ENCODE measurements around the gene PSME1.
"Not testable (repeated sequence)": the region's sequence is repeated elsewhere in the genome, so short reads cannot be mapped to it uniquely, and the experiment has no call there.

PSME1 gene

DNA sequence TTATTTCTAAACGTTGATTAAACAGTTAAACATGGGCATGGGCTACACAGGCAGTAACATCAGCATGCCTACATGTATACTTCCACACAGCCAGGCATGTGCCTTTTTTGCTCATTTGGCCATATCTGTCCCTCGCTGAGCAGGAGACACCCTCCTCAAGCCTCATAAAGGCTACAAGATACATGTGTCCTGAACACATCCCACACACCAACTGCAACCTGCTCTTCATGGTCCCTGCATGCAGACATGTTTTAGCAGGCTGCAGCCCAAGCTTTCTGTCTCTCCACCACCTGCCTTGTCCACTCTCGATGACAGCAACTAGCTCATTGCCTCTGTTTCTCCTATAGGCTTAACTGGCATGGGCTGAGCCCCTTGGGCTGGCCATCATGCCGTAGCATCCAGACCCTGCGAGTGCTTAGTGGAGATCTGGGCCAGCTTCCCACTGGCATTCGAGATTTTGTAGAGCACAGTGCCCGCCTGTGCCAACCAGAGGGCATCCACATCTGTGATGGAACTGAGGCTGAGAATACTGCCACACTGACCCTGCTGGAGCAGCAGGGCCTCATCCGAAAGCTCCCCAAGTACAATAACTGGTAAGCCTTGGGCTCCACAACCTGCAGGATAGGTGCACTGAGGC is 39.3 kb upstream of the PSME1 start:
- no peak overlapping the region for H3K9ac ChIP-seq (ENCODE audit: low read length)
- H3K4me1 ChIP-seq (ENCODE audit: control insufficient read depth, insufficient read depth, low read length), result peaks cover 3% of the 10 kb centered on the region
- H3K27ac ChIP-seq (ENCODE audit: low read depth, low read length), result no peak overlapping the region
- peaks cover 13% of the 10 kb centered on the region for H3K36me3 ChIP-seq (ENCODE audit: control insufficient read depth, insufficient read depth, low read length)
- H3K4me3 ChIP-seq (ENCODE audit: low read length), result no peak overlapping the region
- no peaks in the 10 kb centered on the region for H3K27me3 ChIP-seq (ENCODE audit: control insufficient read depth, insufficient read depth, low read length)

DNA sequence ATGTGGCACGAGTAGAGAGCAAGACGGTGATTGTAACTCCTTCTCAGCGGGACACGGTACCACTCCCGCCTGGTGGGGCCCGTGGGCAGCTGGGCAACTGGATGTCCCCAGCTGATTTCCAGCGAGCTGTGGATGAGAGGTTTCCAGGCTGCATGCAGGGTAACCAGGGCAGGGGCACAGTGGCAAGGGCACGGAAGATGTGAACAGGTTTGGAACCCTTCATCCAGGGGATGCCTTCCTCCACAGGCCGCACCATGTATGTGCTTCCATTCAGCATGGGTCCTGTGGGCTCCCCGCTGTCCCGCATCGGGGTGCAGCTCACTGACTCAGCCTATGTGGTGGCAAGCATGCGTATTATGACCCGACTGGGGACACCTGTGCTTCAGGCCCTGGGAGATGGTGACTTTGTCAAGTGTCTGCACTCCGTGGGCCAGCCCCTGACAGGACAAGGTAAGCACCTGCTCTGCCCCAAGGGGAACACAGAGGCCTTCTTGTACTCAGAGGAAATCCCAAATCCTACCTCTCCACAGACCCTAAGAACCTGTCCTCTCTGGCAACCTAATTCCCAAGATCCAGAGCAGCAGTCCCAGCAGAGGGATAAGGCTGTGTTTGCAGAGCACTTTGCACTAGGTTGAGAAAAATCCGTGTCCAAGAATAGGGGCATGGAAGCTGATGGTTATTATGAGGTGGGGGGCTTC is 37.6 kb upstream of the PSME1 start:
- no peak overlapping the region for H3K27ac ChIP-seq (ENCODE audit: low read depth, low read length)
- peaks cover 3% of the 10 kb centered on the region for H3K4me1 ChIP-seq (ENCODE audit: control insufficient read depth, insufficient read depth, low read length)
- peaks cover 13% of the 10 kb centered on the region for H3K36me3 ChIP-seq (ENCODE audit: control insufficient read depth, insufficient read depth, low read length)

DNA sequence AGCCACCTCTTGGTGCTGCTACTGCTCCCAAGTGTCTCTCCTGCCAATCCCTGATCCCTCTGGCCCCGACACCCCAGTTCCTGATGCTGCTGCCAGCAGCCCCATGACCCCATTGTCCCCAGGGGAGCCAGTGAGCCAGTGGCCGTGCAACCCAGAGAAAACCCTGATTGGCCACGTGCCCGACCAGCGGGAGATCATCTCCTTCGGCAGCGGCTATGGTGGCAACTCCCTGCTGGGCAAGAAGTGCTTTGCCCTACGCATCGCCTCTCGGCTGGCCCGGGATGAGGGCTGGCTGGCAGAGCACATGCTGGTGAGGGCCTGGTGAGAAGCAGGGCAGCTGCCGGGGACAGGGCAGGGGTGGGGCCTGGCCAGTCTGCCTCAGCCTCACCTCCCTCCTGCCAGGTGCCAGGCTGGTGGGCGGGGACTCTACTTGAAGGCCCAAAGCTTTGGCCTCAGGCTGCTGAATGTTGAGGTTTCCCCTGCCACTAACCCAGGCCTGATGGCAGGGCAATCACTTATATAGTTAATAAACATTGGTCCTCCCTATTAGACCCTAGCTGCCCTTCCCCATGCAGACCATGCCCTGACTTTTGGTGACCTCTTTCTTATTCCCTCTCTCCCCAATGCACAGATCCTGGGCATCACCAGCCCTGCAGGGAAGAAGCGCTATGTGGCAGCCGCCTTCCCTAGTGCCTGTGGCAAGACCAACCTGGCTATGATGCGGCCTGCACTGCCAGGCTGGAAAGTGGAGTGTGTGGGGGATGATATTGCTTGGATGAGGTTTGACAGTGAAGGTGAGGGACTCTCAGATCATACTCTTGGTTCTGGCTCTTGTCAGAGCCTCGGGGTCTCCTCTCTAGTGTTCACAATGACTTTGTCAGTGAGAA is 36.8 kb upstream of the PSME1 start:
- peaks cover 13% of the 10 kb centered on the region for H3K36me3 ChIP-seq (ENCODE audit: control insufficient read depth, insufficient read depth, low read length)

More for the DNA sequence above, 37.6 kb upstream of the PSME1 start:
- H3K9ac ChIP-seq (ENCODE audit: low read length), result no peak overlapping the region
- no peak overlapping the region for H3K4me3 ChIP-seq (ENCODE audit: low read length)
- H3K27me3 ChIP-seq (ENCODE audit: control insufficient read depth, insufficient read depth, low read length), result no peaks in the 10 kb centered on the region

DNA sequence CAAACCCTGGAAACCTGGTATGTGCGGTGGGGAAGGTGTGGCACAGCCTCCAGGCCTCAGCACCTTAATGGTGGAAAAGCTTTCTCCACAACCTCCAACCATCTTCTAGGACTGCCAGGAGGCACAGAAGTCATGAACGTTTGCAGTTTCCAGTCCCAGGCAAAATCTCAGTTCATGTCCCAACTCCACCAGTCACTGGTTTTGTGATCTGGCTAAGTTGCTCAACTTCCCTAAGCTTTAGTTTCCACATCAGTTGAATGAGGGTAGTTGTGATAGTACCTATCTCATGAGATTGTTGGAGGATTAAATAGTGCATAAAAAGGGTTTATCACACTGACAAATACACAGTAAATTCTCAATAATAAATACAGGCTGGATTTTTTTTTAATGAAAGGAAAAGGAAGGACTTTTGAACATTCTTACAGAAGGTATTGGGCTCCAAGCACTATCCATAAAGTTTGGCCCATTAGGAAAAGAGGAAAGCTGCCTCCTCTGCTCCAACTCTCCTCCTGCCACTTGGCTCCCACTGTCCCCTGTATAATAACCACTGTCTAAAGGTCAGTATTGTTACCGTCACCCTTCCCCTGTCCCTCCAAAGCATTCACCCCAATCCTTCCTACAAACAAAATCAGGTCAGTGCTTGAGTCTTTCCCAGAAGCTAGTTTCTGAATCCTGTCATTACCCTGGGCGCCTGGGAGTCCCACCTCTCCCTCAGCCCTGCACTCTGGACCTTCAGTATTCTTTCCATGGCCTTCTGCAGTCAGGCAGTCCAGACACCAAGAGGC is 35.6 kb upstream of the PSME1 start:
- Histone ChIP-seq H3K4me3 (ENCODE audit: low read length) (no peak overlapping the region), H3K27me3 (ENCODE audit: control insufficient read depth, insufficient read depth, low read length) (no peaks in the 10 kb centered on the region), H3K9ac (ENCODE audit: low read length) (no peak overlapping the region), H3K4me1 (ENCODE audit: control insufficient read depth, insufficient read depth, low read length) (no peaks in the 10 kb centered on the region), H3K36me3 (ENCODE audit: control insufficient read depth, insufficient read depth, low read length) (peaks cover 13% of the 10 kb centered on the region), H3K27ac (ENCODE audit: low read depth, low read length) (no peak overlapping the region)

More for the DNA sequence above, 36.8 kb upstream of the PSME1 start:
- Histone ChIP-seq H3K4me1 (ENCODE audit: control insufficient read depth, insufficient read depth, low read length) (no peaks in the 10 kb centered on the region), H3K4me3 (ENCODE audit: low read length) (no peak overlapping the region), H3K27ac (ENCODE audit: low read depth, low read length) (no peak overlapping the region), H3K9ac (ENCODE audit: low read length) (no peak overlapping the region), H3K27me3 (ENCODE audit: control insufficient read depth, insufficient read depth, low read length) (no peaks in the 10 kb centered on the region)

DNA sequence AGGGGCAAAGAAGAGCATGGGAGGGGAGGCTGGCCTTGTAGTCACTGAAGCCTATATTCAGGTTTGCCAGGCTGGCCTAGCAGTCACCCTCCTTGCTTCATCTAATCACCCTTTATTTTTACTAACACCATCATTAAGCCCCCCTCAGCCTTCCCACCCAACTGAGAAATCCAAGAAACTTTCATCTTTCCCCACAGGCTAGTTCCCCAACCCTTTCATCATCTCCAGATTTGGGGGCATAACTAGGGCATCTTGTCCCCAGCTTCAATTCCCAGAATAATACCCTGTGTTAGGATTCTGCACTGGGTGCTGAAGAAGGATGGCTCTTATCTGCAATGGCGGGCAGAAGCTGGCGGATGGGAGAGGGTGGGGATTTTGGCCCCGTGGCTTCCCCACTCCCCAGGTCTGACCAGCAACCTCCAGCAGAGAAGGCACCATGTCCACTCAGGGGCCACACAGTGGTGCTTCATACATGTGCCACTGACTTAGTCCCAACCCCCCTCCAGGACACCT is 35.0 kb upstream of the PSME1 start:
- Histone ChIP-seq H3K36me3 (ENCODE audit: control insufficient read depth, insufficient read depth, low read length) (peaks cover 13% of the 10 kb centered on the region), H3K27me3 (ENCODE audit: control insufficient read depth, insufficient read depth, low read length) (no peaks in the 10 kb centered on the region), H3K27ac (ENCODE audit: low read depth, low read length) (no peak overlapping the region), H3K4me1 (ENCODE audit: control insufficient read depth, insufficient read depth, low read length) (no peaks in the 10 kb centered on the region), H3K4me3 (ENCODE audit: low read length) (no peak overlapping the region), H3K9ac (ENCODE audit: low read length) (no peak overlapping the region)

DNA sequence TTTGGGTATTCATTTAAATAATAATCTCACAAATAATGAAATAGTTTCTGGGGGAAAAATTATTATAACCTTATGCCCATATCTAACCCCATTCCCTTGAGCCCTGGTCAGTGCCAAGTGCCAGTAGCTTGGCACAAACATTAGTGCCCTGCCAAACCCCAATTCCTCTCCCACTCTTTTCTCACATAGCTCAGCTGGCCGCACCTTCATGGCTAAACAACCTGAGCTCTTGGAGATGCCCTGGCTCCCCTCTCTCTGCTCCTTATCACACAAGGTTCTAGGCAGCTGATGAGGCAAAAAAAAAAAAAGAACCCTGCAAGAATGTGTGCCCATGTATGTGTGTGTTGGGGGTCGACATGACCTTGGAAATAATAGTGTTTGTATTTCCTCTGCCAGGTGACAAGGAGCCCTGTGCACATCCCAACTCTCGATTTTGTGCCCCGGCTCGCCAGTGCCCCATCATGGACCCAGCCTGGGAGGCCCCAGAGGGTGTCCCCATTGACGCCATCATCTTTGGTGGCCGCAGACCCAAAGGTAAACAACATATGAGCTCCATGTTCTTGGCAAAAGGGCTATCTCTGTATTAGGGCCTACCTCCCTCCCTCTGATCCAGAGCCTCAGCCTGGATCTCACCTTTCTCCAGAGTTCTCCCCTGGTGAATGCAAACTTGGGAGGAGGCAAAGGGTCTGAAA is 33.5 kb upstream of the PSME1 start:
- H3K4me1 ChIP-seq (ENCODE audit: control insufficient read depth, insufficient read depth, low read length), result no peaks in the 10 kb centered on the region

DNA sequence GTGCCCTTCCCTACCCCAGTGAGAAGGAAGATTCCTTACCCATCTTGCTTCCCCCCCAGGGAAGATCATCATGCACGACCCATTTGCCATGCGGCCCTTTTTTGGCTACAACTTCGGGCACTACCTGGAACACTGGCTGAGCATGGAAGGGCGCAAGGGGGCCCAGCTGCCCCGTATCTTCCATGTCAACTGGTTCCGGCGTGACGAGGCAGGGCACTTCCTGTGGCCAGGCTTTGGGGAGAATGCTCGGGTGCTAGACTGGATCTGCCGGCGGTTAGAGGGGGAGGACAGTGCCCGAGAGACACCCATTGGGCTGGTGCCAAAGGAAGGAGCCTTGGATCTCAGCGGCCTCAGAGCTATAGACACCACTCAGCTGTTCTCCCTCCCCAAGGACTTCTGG is 32.5 kb upstream of the PSME1 start:
- peaks cover 13% of the 10 kb centered on the region for H3K36me3 ChIP-seq (ENCODE audit: control insufficient read depth, insufficient read depth, low read length)
- H3K9ac ChIP-seq (ENCODE audit: low read length), result no peak overlapping the region
- no peak overlapping the region for H3K27ac ChIP-seq (ENCODE audit: low read depth, low read length)
- no peaks in the 10 kb centered on the region for H3K27me3 ChIP-seq (ENCODE audit: control insufficient read depth, insufficient read depth, low read length)
- no peaks in the 10 kb centered on the region for H3K4me1 ChIP-seq (ENCODE audit: control insufficient read depth, insufficient read depth, low read length)
- no peak overlapping the region for H3K4me3 ChIP-seq (ENCODE audit: low read length)

More for the DNA sequence above, 33.5 kb upstream of the PSME1 start:
- Histone ChIP-seq H3K36me3 (ENCODE audit: control insufficient read depth, insufficient read depth, low read length) (peaks cover 13% of the 10 kb centered on the region), H3K27me3 (ENCODE audit: control insufficient read depth, insufficient read depth, low read length) (no peaks in the 10 kb centered on the region), H3K9ac (ENCODE audit: low read length) (no peak overlapping the region), H3K4me3 (ENCODE audit: low read length) (no peak overlapping the region), H3K27ac (ENCODE audit: low read depth, low read length) (no peak overlapping the region)

DNA sequence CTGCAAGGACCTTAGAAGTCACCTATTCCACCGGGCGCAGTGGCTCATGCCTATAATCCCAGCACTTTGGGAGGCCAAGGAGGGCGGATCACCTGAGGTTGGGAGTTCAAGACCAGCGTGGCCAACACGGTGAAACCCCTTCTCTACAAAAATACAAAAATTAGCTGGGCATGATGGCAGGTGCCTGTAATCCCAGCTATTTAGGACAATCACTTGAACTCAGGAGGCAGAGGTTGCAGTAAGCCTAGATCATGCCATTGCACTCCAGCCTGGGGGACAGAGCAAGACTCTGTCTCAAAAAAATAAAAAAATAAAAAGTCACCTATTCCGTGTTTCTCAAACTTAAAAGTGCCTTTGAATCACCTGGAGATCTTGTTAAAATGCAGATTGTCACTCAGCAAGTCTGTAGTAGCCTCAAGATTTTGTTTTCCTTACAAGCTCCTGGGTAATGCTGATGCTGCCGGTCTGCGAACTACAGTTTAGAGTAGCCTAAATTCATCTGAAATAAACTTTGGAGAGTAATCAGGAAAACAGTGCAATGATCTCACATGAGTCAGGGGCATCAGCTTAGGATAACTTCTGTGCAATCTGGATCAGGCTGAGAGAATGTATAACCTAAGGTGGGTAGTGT is 30.3 kb upstream of the PSME1 start:
- not testable (repeated sequence) for H3K9ac ChIP-seq (ENCODE audit: low read length); H3K36me3 ChIP-seq (ENCODE audit: control insufficient read depth, insufficient read depth, low read length); H3K27me3 ChIP-seq (ENCODE audit: control insufficient read depth, insufficient read depth, low read length); H3K4me3 ChIP-seq (ENCODE audit: low read length); H3K4me1 ChIP-seq (ENCODE audit: control insufficient read depth, insufficient read depth, low read length); H3K27ac ChIP-seq (ENCODE audit: low read depth, low read length)

DNA sequence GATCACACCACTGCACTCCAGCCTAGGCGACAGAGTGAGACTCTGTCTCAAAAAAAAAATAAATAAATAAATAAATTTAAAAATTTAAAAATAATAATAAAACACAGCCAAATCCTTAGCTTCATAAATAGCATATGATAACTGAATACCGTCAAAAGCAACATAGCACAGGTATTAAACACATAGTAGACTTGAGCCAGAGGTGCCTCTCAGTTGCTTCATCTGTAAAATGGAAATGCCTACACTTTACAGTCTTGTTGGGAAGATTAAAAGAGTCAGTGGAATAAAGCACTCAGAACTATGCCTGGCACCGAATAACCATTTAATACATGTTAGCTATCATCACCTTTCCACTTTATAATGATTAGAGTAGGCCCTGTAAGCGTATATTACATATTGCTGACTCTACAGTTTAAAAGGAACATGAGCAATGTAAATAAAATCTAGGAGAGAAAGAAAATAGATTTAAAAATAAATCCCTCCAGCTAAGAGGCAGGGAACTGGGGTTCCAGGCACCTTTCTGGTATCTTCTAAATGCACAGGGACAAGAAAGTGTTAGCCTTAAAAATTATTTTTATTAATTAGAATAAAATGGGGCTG is 29.2 kb upstream of the PSME1 start:
- Histone ChIP-seq H3K27me3 (ENCODE audit: control insufficient read depth, insufficient read depth, low read length) (no peaks in the 10 kb centered on the region), H3K4me3 (ENCODE audit: low read length) (no peak overlapping the region), H3K4me1 (ENCODE audit: control insufficient read depth, insufficient read depth, low read length) (no peaks in the 10 kb centered on the region), H3K27ac (ENCODE audit: low read depth, low read length) (no peak overlapping the region), H3K36me3 (ENCODE audit: control insufficient read depth, insufficient read depth, low read length) (no peaks in the 10 kb centered on the region), H3K9ac (ENCODE audit: low read length) (no peak overlapping the region)

DNA sequence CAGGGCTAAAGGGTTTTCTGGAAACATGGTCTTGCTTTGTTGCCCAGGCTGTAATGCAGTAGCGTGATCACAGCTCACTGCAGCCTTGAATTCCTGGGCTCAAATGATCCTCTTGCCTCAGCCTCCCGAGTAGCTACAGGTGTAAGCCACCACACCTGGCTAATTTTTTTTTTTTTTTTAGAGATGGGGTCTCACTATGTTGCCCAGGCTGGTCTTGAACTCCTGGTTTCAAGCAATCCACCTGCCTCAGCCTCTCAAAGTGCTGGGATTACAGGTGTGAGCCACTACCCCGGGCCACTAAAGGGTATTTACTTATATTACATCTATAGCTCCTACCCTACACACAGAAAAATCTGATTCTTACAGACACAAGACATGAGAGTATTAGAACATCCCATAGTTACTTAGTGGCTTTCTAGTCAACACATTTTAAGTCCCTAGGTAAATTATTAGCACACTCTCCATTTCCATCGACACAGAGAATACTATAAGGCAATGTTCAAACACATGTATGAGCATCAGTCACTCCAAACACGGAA is 27.6 kb upstream of the PSME1 start:
- H3K27ac ChIP-seq (ENCODE audit: low read depth, low read length), result no peak overlapping the region
- no peak overlapping the region for H3K9ac ChIP-seq (ENCODE audit: low read length)
- H3K4me1 ChIP-seq (ENCODE audit: control insufficient read depth, insufficient read depth, low read length), result peaks cover 2% of the 10 kb centered on the region
- no peak overlapping the region for H3K4me3 ChIP-seq (ENCODE audit: low read length)
- no peaks in the 10 kb centered on the region for H3K27me3 ChIP-seq (ENCODE audit: control insufficient read depth, insufficient read depth, low read length)
- no peaks in the 10 kb centered on the region for H3K36me3 ChIP-seq (ENCODE audit: control insufficient read depth, insufficient read depth, low read length)

DNA sequence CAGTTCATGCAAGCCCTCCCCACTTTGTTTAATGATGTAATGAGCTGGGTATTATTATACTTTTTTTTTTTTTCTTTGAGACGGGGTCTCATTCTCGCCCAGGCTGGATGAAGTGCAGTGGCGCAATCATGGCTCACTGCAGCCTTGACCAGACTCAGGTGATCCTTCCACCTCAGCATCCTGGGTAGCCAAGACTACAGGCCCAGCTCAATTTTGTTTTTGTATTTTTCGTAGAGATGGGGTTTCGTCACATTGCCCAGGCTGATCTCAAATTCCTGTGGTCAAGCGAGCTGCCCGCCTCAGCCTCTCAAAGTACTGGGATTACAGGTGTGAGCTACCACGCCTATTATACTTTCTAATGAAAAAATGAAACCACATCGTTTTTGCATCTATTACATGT is 25.9 kb upstream of the PSME1 start:
- Histone ChIP-seq H3K27ac (ENCODE audit: low read depth, low read length) (no peak overlapping the region), H3K4me3 (ENCODE audit: low read length) (no peak overlapping the region), H3K36me3 (ENCODE audit: control insufficient read depth, insufficient read depth, low read length) (no peaks in the 10 kb centered on the region), H3K27me3 (ENCODE audit: control insufficient read depth, insufficient read depth, low read length) (no peaks in the 10 kb centered on the region), H3K4me1 (ENCODE audit: control insufficient read depth, insufficient read depth, low read length) (peaks cover 5% of the 10 kb centered on the region), H3K9ac (ENCODE audit: low read length) (no peak overlapping the region)

All from rectal smooth muscle tissue (tissue), 1 donor.